Upper lobe of right lung (tissue), 1 donor: ENCODE measurements around the gene RASSF6. TPM values are rescaled to one million over a fixed set of nuclear protein-coding genes. Genes with fewer than 3 reads are reported as not detected.

ENCODE experiments used
- ATAC-seq: fragments of 200-7000 bp; cut with Tn5 transposase; one replicate; pipeline ENCODE4 v1.9.1; 2020; ENCODE audit warnings: mild to moderate bottlenecking, moderate library complexity
- DNase-seq: peaks from one replicate; pipeline ENCODE4 v3.0.0-alpha.2; 2020
- H3K27ac ChIP-seq: fragments of 200-600 bp; one replicate; pipeline ENCODE4 v1.8.0; 2022
- H3K27me3 ChIP-seq: fragments of 200-600 bp; one replicate; pipeline ENCODE4 v1.8.0; 2022; ENCODE audit warnings: mild to moderate bottlenecking
- H3K36me3 ChIP-seq: fragments of 200-600 bp; one replicate; pipeline ENCODE4 v1.8.0; 2022
- H3K4me1 ChIP-seq: fragments of 200-600 bp; one replicate; pipeline ENCODE4 v1.8.0; 2022
- H3K4me3 ChIP-seq: fragments of 200-600 bp; one replicate; pipeline ENCODE4 v1.8.0; 2022; ENCODE audit warnings: mild to moderate bottlenecking
- H3K9me3 ChIP-seq: fragments of 200-600 bp; one replicate; pipeline ENCODE4 v1.8.0; 2022
- intact Hi-C: fragments of 100-400 bp; cut with DNase I; formaldehyde crosslinking; loops from one replicate; pipeline ENCODE4 v1.11.0; 2022
- total RNA-seq: library from RNA; stranded (reverse); fragmentation: NEBNext Ultra II Directional; extraction: Animal tissue kit (Norgen Biotek cat#: 25700); gene quantifications from one replicate; pipeline ENCODE4 v1.2.1, GENCODE V29; 2021
- TF ChIP-seq, protein P1 (sequence below): fragments of 200-600 bp; IDR thresholded peaks from one replicate; pipeline ENCODE4 v1.8.0; 2022; ENCODE audit warnings: antibody characterized with exemption
- donor health status: DM: no; HTN: yes; CAD: no; lungs with severe emphysema.

RASSF6 gene
- total RNA-seq, 1 donor from 2014 or later: 3.1 TPM

- intact Hi-C loops: no loop called here
- Histone ChIP-seq H3K4me1 (no peaks in the 10 kb centered on the region), H3K36me3 (no peaks in the 10 kb centered on the region), H3K9me3 (no peaks in the 10 kb centered on the region), H3K4me3 (no peak overlapping the region), H3K27ac (no peak overlapping the region), H3K27me3 (no peaks in the 10 kb centered on the region)
- no peak for ATAC-seq
- DNase-seq: no peak
- TF ChIP-seq, protein P1, sequence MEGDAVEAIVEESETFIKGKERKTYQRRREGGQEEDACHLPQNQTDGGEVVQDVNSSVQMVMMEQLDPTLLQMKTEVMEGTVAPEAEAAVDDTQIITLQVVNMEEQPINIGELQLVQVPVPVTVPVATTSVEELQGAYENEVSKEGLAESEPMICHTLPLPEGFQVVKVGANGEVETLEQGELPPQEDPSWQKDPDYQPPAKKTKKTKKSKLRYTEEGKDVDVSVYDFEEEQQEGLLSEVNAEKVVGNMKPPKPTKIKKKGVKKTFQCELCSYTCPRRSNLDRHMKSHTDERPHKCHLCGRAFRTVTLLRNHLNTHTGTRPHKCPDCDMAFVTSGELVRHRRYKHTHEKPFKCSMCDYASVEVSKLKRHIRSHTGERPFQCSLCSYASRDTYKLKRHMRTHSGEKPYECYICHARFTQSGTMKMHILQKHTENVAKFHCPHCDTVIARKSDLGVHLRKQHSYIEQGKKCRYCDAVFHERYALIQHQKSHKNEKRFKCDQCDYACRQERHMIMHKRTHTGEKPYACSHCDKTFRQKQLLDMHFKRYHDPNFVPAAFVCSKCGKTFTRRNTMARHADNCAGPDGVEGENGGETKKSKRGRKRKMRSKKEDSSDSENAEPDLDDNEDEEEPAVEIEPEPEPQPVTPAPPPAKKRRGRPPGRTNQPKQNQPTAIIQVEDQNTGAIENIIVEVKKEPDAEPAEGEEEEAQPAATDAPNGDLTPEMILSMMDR: no peak
Observed at GRCh38 chr4:73523126-73523525, 97.1 kb downstream of the RASSF6 start.

Other genes starting within 250 kb of the RASSF6 start
- 2.9 TPM for gene ALB, start 216.1 kb downstream of the RASSF6 start, total RNA-seq
- gene AFP, start 184.2 kb downstream of the RASSF6 start, total RNA-seq: not detected
- gene AFM, start 138.7 kb downstream of the RASSF6 start, total RNA-seq: not detected
- gene CXCL8, start 120.1 kb upstream of the RASSF6 start, total RNA-seq: 10.7 TPM
- not detected for gene CXCL6, start 216.2 kb upstream of the RASSF6 start, total RNA-seq
- gene PF4V1, start 232.9 kb upstream of the RASSF6 start, total RNA-seq: not detected
- gene CXCL1, start 249.0 kb upstream of the RASSF6 start, total RNA-seq: 8.2 TPM